Measurements from ENCODE around the gene NPAS3. TPM values are rescaled to one million over a fixed set of nuclear protein-coding genes. Genes with fewer than 3 reads are reported as not detected.
A peak's percentile ranks its signal among the peaks of the same experiment; 100 is the strongest.

The NPAS3 gene
- total RNA-seq, 1 experiment from 2014 or later, result 0.36 TPM

DNA sequence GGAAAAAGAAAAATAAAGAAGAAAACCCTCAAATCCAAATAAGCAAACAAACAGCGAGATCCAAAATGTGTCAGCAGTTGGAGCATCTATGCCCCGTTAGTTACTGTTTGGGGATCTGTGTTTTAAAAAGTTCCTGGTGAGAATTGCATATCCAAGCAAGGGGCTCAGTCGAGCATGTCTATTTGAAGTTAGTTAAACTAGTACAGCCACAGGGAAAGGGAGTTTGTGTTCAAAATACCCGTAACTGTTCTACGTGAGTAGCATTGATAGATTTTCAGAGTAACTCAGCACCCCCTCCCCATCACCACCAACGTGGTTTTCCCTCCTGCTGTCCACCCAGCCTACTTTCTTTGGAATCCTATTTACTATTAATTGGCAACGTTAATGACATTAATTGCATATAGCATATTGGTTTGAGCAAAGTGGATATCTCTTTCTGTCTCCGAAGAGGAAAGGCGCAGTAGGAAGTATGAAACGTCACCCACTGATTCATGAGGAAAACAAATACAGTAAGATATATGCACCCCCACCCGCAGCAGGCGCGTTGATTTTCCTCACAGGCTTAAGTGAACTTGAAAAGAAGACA, 1.5 kb downstream of the NPAS3 start:
- intact Hi-C loops (cut with micrococcal nuclease), result loop anchor here (5.0 to 10.0 kb wide), 2 partner anchors 227 to 855 kb away; no protein-coding TSS in a partner anchor
- no peak overlapping the region for H3K27ac ChIP-seq (ENCODE audit: low read length)
- peaks cover 26% of the 10 kb centered on the region for H3K27me3 ChIP-seq (ENCODE audit: low read length)
- ChIA-PET POLR2A (ENCODE audit: unreplicated experiment) (no interaction called here), CTCF (no interaction called here)
- peak overlapping the region; percentile 64 for H3K4me3 ChIP-seq (ENCODE audit: low read length)
- DNase-seq, result peak; percentile 55
- H4K20me1 ChIP-seq (ENCODE audit: low read length), result no peaks in the 10 kb centered on the region
- H3K4me2 ChIP-seq (ENCODE audit: low read length), result peak overlapping the region; percentile 81
- peak; percentile 48 for ATAC-seq
- H3K9ac ChIP-seq (ENCODE audit: low read length), result peak overlapping the region; percentile 31
- no TSS peak for BruUV-seq (replicated peaks)
- peak overlapping the region; percentile 59 for H2AFZ ChIP-seq (ENCODE audit: low read length)
- no peaks in the 10 kb centered on the region for H3F3A ChIP-seq (ENCODE audit: low read length, unreplicated experiment)
- no peak for TF ChIP-seq EZH2phosphoT487 (IDR thresholded peaks at IDR 0.05; ENCODE audit: borderline replicate concordance, low read length)
- TF ChIP-seq EZH2 (IDR thresholded peaks at IDR 0.05; ENCODE audit: low read length, unreplicated experiment), result no peak
- TF ChIP-seq, protein P1, sequence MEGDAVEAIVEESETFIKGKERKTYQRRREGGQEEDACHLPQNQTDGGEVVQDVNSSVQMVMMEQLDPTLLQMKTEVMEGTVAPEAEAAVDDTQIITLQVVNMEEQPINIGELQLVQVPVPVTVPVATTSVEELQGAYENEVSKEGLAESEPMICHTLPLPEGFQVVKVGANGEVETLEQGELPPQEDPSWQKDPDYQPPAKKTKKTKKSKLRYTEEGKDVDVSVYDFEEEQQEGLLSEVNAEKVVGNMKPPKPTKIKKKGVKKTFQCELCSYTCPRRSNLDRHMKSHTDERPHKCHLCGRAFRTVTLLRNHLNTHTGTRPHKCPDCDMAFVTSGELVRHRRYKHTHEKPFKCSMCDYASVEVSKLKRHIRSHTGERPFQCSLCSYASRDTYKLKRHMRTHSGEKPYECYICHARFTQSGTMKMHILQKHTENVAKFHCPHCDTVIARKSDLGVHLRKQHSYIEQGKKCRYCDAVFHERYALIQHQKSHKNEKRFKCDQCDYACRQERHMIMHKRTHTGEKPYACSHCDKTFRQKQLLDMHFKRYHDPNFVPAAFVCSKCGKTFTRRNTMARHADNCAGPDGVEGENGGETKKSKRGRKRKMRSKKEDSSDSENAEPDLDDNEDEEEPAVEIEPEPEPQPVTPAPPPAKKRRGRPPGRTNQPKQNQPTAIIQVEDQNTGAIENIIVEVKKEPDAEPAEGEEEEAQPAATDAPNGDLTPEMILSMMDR (conservative IDR thresholded peaks at IDR 0.05; ENCODE audit: low read depth, low read length), result no peak
- no peaks in the 10 kb centered on the region for H3K36me3 ChIP-seq (ENCODE audit: low read depth, low read length)
- H3K9me2 ChIP-seq (replicated peaks; ENCODE audit: low read length), result no peaks in the 10 kb centered on the region
- H3K4me1 ChIP-seq (ENCODE audit: insufficient read depth, low read length), result peaks cover 11% of the 10 kb centered on the region; the same call in 1 of the 2 replicates
- H3K9me3 ChIP-seq (ENCODE audit: low read length), result no peaks in the 10 kb centered on the region
- no peaks in the 10 kb centered on the region for H3K79me2 ChIP-seq (ENCODE audit: low read length)

DNA sequence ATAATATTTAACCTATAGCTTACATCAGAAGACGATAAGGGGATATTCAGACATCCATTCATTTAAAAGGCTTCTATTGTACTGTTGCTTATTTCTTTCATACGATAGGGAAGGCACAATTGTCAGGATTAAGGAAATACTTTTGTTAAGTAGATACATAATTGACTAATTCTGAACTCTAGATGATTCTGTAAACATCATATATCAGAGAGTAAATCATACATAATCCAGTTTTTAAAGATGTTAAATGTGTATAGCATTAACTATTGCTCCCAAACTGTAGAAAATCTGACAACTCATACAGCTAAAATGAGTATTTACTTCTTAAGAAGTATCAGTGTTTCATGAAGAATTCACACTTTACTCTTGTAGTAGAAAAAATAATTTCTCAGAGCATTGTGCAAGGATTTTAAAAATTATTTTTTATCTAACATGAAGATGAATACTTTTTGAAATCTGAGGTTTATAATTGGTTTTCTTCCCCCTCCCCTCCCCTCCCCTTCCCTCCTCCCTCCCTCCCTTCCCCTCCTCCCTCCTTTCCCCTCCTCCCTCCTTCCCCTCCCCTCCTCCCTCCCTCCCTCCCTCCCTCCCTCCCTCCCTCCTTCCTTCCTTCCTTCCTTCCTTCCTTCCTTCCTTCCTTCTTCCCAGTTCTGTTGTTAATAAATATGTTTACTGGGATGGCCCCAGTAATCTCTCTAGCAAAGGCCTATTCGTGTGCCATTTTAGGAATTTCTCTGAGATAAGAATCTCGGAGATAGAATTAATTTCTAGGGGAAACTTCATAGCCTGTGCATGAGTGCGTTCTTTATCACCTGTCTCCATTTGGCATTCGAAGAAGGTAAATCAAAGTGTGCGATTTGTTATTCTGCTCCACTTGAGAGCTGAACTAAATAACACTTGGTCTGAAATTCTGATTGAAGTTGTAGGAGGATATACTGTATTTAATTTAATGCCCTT, 2.3 kb downstream of the NPAS3 start:
- Histone ChIP-seq H2AFZ (ENCODE audit: low read length) (no peak overlapping the region), H3K27ac (ENCODE audit: low read length) (no peak overlapping the region)

More for the DNA sequence above, 2.3 kb downstream of the NPAS3 start:
- ChIA-PET CTCF (no interaction called here), POLR2A (ENCODE audit: unreplicated experiment) (no interaction called here)
- Histone ChIP-seq H3K4me2 (ENCODE audit: low read length) (peak overlapping the region; percentile 81), H3K4me3 (ENCODE audit: low read length) (no peak overlapping the region; the same call in 1 of the 2 replicates), H3K4me1 (ENCODE audit: insufficient read depth, low read length) (peaks cover 9% of the 10 kb centered on the region; the same call in 1 of the 2 replicates), H3K79me2 (ENCODE audit: low read length) (no peaks in the 10 kb centered on the region), H3K36me3 (ENCODE audit: low read depth, low read length) (no peaks in the 10 kb centered on the region), H3K27me3 (ENCODE audit: low read length) (peaks cover 17% of the 10 kb centered on the region), H3F3A (ENCODE audit: low read length, unreplicated experiment) (no peaks in the 10 kb centered on the region), H3K9me3 (ENCODE audit: low read length) (no peaks in the 10 kb centered on the region), H3K9me2 (replicated peaks; ENCODE audit: low read length) (no peaks in the 10 kb centered on the region), H4K20me1 (ENCODE audit: low read length) (no peaks in the 10 kb centered on the region), H3K9ac (ENCODE audit: low read length) (no peak overlapping the region)
- ATAC-seq, result no peak
- BruUV-seq (replicated peaks), result no TSS peak
- intact Hi-C loops (cut with micrococcal nuclease), result loop anchor here (5.0 to 10.0 kb wide), 2 partner anchors 226 to 854 kb away; no protein-coding TSS in a partner anchor
- TF ChIP-seq EZH2 (IDR thresholded peaks at IDR 0.05; ENCODE audit: low read length, unreplicated experiment) (no peak), EZH2phosphoT487 (IDR thresholded peaks at IDR 0.05; ENCODE audit: borderline replicate concordance, low read length) (no peak)
- TF ChIP-seq, protein P1 (conservative IDR thresholded peaks at IDR 0.05; ENCODE audit: low read depth, low read length), result no peak
- DNase-seq, result no peak

All from PC-3 (cell line).